NCI-H1436 (cell line): ENCODE data around the gene ZNF460.
"Not testable (repeated sequence)": the region's sequence is repeated elsewhere in the genome, so short reads cannot be mapped to it uniquely, and the experiment has no call there.

Experiments used
- DNase-seq: peaks from one replicate; lab custom pipeline; 2025; lab: John Stamatoyannopoulos, UW

The ZNF460 gene

DNA sequence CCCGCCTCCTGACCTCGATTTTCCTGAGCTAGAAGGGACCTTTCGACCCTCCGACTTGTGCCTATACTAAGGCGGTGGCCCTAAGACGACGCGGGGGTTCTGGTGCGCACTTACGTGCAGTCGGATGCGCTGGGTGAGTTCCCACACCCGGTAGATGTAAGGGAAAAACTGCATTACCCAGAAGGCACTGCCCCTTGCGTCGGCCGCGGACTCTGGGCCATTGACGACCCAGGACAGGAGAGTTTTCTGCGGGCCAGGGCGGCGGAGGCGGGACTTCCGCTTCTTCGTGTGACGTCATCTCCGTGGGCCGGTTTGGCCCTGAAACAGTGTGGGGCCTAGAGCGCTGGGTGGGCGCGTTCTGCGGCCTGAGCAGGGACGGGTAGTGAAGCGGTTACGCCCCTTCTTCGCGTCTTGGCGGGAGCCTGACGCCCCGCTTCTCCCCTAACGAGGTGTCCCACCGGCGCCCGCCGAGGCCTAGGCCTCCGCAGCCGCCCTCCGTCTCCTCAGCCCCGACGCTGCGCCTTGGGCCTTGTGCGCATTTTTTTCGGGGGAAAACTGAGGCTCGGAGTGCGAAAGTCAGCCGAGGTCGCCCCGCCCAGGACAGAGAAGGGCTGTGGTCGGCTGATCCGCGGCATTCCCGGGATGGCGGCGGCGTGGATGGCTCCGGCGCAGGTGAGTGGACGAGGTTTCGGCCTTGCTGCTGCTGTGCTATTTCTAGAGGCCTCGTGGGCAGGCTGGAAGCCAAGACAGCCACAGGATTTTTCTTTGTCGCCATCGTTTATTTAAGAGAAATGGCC, at the start of gene ZNF460:
Gene ZNF460 (plus strand): TSS at position 321 of the 797 bp plus-strand sequence. CDS start 322 bp downstream, at position 643.
- peak; percentile 97 for DNase-seq

DNA sequence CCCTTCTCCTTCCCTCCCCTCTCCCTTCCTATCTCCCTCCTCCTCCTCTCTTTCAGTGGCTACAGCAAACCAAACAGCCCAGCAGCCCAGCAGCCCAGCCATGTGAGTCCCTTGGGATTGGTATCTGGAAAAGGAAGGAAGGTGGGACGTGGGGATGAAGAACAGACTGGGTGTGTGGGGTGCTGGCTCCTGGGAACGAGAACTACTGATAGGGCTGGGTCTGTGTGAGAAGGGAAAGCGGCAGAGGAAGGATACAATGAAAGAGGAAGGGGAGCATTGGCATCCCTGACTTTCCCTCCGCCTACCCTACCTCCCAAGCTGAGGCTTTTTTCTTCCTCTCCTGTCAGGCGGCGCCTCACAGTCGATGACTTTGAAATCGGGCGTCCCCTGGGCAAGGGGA, 48.6 kb upstream of the ZNF460 start:
- no peak for DNase-seq

DNA sequence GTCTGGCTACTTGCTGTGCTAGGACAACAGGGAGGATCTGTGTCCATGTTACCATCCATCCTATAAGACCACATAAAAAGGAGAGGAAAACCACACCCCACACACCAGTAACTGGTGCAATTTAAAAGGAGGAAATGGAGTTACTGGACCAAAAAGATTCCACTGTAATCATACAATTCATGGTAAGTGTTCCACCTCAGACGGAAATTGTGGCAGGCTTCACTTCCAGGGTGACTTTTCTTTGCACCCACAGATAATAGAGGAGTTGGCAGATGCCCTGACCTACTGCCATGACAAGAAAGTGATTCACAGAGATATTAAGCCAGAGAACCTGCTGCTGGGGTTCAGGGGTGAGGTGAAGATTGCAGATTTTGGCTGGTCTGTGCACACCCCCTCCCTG, 47.1 kb upstream of the ZNF460 start:
- no peak for DNase-seq

DNA sequence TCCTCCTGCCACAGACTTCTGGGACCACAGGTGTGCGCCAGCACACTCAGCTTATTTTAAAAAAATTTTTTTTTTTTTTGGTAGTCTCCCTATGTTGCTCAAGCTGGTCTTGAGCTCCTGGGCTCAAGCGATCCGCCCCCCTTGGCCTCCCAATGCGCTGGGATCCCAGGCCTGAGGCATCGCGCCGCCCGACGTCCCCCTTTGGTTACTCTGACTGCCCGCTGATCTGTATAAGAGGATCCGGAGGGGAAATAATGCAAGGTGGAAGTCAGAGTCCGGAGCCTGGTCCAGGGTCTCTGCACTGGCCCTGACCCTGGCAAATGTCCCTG, 40.3 kb upstream of the ZNF460 start:
- no peak for DNase-seq

DNA sequence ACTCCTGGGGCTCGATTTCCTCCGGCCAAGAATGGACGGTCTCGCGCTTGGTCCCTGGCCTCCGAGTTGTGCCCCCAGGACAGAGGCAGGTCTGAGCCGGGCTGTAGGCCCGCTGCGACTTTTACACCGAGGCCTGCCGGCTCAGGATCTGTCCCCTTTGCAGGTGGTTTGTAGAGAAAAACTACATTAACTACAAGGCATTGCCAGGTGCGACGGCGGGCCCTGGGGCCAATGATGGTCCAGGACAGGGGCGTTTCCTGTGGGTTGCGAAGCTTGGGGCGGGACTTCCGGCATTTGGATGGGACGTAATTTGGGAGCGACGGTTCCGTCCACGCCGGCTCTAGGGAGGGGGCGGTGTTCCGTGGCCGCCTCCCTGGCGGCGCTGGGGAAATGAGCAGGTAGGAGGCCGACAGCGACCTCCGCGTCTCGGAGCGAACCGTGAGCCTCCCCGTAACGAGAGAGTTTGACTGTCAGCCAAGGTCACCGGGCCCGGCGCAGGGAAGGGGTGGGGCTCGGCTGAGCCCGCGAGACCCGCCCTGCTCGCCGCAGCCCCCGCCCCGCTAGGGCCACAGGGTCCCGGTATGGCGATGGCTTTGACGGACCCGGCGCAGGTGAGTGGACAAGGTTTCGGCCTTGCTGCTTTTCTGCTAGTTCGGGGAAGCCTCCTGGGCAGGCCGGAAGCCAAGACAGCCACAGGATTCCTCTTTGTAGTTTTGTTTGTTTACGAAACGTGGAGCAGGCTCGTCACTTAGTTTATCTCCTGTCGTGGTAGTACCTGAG, 39.8 kb upstream of the ZNF460 start, which contains the start of gene ZNF805:
Gene ZNF805 (plus strand): TSS at position 322 of the 780 bp plus-strand sequence. CDS start 260 bp downstream, at position 582.
- peak; percentile 94 for DNase-seq

DNA sequence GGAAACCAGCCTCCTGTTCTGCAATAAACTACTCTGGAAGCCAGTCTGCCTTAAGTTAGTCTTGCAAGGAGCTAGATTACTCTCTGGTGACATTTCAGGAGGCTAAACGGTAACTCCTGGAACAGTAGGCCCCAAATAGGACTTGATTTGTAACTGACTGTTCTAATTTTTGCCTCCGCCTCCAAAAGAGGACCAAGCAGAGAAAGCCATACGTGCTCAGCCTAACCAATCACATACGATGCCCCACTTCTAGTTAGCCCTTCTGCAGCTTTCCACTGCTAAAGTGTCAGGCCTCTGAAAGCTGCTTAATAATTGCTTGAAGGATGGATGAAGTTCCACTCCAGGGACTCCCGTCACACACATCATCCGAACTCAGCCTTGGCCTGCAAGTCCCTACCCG, 39.1 kb upstream of the ZNF460 start:
- DNase-seq = no peak

DNA sequence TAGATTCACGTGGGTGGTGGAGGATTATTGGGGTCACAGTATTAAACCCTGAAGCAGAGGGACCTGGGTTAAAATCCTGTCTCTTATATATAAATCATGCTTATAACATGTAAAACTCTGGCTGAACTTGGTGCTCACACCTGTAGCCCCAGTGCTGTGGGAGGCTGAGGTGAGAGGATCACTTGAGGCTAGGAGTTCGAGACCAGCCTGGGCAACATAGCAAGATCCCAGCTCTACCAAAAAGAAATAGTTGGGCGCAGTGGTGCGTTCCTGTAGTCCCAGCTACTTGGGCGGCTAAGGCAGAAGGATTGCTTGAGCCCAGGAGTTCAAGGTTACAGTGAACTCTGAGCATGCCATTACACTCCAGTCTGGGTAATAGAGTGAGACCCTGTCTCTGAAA, 37.5 kb upstream of the ZNF460 start:
- no peak for DNase-seq

DNA sequence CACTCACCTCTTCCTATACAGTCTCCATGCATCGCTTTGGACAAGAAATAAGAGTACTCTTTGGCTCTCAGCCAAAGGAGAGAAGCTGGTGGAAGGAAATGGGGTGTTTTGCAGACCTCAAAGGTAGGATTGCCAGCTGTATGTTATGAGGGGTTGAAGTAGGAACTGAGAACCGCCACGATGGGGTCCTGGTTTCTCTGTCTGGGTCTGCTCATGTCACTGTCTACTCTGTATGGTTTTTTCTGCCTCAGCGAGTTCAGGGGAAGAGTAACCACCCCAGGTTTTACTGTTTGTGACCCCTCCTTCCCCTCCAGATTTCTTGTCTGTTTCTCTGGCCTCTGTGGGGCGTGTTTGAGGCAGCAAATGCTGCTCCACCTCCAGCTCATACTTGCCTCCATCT, 35.8 kb upstream of the ZNF460 start:
- DNase-seq = no peak

DNA sequence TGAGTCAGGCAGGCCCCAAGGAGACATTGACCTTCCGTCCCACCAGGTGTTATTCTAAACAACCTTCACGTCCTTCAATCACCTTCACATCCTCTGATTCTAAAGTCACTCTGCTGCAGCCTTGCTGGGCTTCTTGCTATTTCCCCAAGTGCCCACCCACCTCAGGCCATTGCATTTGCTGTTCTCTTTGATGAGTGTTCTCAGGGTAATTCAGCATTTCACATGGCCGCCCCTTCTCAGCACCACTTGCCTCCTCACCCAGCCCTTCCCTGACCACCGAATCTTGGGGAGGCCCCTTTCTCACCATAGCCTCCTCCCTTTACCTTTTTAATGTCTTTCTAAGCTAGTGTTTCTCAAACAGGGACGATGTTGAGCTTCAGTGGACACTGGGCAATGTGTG, 35.2 kb upstream of the ZNF460 start:
- no peak for DNase-seq

DNA sequence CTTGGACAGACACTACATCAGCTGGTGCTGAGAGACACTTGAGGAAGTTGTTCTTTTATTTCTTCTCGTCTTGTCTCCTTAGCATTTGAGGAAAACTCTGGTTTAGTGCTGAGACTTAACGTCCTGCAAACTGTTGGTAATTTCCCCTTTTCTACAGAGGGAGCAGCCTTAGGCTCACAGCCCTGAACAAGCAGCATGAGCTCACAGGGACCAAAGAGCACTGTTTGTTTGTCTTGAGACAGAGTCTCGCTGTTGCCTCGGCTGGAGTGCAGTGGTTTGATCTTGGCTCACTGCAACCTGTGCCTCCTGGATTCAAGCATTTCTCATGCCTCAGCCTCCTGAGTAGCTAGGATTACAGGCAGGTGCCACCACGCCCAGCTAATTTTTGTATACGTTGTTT, 34.3 kb upstream of the ZNF460 start:
- no peak for DNase-seq

DNA sequence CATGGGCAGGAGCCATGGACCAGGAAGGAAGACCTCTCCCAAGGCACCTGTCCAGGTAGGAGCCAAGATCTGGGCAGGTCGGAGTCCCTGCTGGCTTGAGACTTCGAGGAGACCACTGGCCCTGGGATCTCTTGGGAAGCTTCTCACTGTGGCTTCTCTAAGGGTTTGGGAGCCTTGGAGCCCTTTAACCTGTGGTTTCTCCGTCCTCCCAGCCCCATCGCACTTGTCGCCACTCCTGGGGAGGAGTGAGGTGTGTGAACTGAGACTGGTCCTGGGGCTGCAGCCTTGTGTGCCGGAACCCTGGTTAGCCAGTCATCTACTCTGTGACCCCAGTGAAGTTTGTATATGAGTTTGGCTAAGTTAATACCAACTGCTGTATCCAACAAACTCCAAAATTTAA, 31.6 kb upstream of the ZNF460 start:
- no peak for DNase-seq

DNA sequence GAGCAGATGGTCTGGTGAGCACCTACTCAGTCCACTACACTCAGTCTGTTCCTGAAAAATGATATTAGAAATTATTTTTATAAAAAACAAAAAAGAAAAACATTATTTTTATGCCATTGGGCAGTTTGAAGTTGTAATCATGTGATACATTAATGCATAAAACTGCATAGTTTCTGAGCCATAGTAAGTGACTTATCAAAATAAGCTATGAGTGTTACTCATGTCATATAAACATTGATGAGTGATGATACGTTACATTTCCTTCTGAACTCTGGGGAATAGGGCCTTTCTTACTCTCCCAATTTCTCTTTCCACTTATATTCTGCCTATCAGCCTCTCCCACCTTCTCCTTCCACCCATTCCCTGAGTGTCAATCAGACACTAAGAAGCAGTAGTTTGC, 31.0 kb upstream of the ZNF460 start:
- no peak for DNase-seq

DNA sequence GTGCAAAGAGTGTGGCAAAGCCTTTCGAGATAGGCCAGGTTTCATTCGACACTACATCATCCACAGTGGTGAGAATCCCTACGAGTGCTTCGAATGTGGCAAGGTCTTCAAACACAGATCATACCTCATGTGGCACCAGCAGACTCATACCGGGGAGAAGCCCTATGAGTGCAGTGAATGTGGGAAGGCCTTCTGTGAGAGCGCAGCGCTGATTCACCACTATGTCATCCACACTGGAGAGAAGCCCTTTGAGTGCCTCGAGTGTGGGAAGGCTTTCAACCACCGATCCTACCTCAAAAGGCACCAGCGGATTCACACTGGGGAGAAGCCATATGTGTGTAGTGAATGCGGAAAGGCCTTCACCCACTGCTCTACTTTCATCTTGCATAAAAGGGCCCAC, 26.5 kb upstream of the ZNF460 start:
- DNase-seq = not testable (repeated sequence)

DNA sequence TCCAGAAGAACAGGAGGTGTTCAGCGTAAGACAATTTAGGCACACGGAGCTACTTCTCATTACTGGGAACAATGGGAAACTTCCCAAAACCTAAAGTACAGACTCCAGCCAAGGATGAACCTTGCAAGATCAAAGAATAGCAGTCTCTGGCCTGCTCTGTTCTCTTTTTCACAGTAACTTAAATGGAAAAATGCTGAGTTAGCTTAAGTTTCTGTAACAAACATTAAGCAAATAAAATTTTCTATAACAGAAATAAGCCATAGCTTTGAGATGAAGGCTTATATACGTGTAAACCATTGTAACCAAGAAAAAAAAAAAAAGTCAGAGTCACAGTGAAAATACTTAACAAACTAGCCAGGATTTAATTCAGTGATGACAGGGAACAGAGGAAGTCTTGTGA, 18.2 kb upstream of the ZNF460 start:
- no peak for DNase-seq

DNA sequence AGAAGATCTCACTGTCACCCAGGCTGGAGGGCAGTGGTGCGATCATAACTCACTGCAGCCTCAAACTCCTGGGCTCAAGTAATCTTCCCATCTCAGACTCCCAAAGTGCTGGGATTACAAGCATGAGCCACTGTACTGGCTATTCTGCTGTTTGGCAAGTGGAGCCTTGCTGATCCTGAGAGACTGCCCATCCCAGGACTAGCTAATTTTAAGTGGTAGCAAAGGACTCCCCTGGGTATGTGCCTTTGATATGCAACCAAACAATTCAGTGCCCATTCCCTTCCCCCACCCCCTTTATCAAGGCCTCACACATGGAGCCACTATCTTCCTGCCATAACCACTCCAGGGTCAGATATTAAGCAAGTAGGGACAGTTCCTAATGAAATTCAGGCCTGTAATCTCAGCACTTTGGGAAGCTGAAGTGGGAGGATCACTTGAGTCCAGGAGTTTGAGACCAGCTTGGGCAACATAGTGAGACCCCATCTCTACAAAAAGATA, 17.0 kb upstream of the ZNF460 start:
- no peak for DNase-seq

DNA sequence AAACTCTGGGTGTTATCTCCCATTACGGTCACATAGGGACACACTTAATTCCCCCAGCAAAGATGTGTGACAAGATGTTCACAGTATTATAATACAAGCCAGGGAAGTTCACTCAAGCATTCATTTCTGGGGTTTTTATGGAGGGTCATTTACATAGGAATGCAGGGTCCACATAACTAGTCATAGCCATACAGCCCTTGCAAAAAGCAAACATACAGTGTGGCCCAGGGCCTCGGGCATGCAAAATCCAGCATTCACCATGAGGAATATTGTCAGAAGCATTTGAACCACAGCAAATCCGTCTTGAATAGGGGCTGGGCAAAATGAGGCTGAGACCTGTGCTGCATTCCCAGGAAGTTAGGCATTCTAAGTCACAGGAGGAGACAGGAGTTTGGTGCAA, 13.0 kb upstream of the ZNF460 start:
- DNase-seq = no peak

DNA sequence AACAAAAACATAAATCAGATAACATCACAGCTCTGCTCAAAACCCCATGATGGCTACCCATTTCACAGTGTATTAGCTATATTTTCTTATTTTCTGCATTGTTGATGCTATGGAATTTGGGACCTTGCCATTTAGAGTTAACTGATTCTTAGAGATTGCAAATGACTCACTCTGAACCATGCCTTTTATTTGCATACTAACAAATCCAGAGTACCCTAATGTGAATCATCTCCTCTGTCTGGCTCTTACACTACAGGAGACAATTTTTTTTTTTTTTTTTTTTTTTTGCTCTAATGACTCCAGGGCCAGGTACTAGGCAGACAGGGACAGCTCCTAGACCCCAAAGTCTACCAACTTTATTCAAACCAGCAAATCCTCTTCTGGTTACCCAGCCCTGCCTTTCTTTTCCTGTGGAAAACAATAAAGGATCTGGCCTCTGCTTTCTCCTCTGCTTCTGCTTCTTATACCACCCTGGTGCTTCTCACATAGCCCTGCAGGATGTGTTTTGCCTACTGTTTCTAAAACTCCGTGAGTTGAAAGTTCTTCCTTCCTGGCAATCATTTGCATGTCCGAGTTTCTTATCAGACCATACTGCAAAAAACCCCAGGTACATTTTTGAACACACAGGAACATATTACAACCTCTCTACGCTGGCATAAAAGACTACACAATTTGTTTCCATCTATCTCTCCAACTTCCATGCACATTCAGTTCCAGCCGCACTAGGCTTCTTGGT, 10.6 kb upstream of the ZNF460 start:
- no peak for DNase-seq

DNA sequence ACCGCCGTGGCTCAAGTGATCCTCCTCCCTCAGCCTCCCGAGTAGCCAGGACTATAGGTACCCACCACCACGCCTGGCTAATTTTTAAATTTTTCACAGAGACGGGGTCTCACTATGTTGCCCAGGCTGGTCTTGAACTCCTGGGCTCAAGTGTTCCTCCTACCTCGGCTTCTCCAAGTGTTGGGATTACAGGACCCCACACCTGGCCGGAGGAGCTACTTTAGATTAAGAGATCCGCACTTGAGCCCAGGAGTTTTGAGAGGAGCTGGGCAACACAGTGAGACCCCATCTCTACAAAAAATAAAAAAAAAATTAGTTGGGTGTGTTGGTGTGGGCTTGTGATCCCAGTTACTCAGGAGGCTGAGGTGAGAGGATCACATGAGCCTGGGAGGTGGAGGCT, 9.0 kb upstream of the ZNF460 start:
- DNase-seq = no peak

DNA sequence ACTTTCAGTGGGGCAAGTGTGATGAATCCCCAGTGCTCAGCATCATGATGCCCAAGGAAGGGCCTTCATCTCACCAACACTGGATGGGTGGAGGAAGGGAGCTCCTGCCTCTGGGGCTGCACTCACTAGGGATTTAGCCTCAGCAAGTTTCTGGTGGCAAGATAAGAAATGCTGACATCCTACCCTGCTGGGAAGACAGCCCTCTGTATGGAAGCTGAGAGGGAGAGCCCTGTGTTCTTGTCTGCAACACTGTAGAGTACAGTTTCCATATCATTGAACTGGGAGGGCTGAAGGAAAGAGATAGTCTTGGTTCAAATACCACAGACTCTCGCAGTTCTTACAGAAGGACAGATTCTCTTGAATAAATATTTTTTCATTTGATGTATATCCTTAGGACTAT, 7.3 kb upstream of the ZNF460 start:
- no peak for DNase-seq

DNA sequence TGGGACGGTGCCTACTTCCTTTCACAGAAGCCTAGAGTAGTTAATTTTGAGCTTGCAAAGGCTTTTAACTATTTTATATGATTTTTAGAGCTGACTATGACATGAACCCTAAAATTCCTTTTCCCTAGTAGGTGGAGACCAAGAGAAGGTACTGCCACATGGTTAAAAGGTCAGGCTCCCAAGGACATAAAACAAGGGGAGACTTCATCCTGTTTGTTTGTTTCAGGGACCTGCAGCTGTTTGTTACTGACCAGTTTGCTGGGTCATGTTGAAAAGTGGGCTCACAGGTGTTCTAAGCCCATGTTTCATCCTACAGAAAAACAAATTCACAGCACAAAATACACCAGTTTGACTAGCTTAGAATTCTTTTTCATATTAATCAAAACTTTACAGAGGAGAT, 3.9 kb upstream of the ZNF460 start:
- DNase-seq = no peak

DNA sequence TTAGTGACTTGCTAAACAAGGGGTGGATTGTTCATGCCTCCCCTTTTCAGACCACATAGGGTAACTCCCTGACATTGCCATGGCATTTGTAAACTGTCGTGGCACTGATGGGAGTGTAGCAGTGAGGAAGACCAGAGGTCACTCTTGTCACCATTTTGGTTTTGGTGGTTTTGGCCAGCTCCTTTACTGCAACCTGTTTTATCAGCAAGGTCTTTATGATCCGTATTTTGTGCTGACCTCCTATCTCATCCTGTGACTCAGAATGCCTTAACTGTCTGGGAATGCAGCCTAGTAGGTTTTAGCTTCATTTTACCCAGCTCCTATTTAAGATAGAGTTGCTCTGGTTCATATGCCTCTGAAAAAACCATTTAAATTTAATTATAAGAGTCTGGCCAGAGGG, 1.8 kb upstream of the ZNF460 start:
- DNase-seq = not testable (repeated sequence)

DNA sequence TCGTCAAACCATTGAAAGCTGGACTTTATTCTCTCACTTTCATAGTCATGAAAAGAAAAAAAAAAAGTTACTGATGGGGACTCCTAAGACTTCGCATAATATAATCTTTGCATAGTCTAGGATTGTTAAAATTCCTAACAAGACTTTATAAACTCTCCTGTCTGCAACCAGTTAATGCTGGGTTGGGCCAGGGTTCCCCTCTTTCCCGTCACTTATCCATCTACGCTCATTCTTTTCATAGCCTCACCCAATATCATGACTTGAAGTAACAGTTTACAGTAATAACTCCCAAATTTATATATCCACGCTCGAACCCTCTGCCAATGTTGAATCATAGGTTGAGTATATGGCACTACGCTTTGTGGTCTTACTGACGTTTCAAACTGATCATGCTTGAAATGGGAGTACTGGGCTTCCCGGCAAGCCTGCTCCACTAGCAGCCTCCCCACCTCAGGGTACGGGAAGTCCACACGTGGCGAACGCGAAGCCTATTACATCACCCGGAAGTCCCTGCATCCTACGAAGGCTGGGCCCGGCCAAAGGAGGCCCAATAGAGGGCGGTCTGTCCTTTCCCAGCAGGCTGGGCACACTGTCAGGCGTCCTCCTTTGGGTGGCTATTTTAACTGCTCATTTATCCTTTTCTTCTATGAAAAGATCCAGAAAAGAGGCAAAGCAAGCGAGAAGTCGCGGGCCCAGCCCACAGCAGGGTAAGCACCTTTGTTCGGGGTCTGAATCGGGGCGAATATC, 694 bp upstream of the ZNF460 start:
- DNase-seq = peak; percentile 96
